ENCODE measurements around the gene PLTP. TPM values are rescaled to one million over a fixed set of nuclear protein-coding genes. Genes with fewer than 3 reads are reported as not detected.
A peak's percentile ranks its signal among the peaks of the same experiment; 100 is the strongest.

PLTP gene, protein sequence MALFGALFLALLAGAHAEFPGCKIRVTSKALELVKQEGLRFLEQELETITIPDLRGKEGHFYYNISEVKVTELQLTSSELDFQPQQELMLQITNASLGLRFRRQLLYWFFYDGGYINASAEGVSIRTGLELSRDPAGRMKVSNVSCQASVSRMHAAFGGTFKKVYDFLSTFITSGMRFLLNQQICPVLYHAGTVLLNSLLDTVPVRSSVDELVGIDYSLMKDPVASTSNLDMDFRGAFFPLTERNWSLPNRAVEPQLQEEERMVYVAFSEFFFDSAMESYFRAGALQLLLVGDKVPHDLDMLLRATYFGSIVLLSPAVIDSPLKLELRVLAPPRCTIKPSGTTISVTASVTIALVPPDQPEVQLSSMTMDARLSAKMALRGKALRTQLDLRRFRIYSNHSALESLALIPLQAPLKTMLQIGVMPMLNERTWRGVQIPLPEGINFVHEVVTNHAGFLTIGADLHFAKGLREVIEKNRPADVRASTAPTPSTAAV
- 10 to 100 TPM in 5 of 6 experiments, 1 to 10 TPM in 1; 9.6 to 70.2 (median 35.6) TPM for total RNA-seq
- long read RNA-seq, transcript PLTP-203 (16 exons, 1,743 nt), result major isoform, 16 of 19 reads
- long read RNA-seq, partial matches to known transcripts, result 3 of 19 reads
- long read RNA-seq, other reads (novel, unspliced or antisense), result 0 of 19 reads

DNA sequence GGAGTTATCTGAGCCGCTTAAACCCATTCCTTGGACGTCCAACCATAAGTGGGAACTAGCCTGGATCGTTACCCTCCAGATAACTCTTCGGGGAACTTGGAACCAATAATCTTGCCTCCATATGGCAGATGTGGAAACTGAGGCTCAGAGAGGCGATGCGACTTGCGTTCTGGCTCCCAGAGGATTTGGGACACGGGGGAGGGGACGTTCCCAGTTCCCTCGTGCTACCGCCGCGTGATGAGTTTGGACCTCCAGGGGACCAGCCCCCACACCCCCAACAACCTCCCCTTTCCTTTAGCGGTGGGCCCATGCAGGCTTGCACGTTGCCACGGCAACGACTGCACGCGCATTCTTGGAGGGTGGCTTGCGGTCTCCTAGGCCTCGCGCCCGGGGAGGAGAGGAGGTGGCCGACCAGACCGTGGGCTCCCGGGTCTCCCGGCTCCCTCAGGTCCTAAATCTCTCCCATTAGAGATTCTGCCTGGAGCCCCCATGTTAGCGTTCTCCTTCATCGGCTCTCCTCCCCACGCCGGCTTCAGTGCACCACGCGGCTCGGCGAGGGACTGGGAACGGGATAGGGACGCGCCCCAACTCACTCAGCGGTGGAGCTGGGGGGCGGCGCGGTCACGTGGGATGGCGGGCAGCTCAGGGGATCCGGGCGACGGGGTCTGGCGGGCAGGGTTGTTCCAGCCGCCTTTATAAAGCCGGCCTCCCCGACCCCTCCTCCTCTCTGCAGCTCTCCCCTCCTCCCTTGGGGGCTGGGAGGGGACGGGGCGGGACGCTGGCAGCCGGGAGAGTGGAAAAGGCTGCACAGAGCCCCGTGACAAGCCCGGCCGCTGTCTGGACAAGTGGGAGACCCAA lies at the start of gene PLTP:
Gene PLTP (minus strand): TSS at position 670 of the 858 bp plus-strand sequence. CDS start 703 bp downstream, outside the sequence.
- peak; percentile 31 to 62 (median 47) for ATAC-seq
- WGBS (ENCODE audit: insufficient coverage, low coverage, low lambda C conversion rate, missing lambda C conversion rate), result 5% methylated on average over 12 of the region's 58 CpGs
- peak in 2 of 3 donors; percentile 69 to 77 for DNase-seq
- H3K36me3 ChIP-seq, result no peaks in the 10 kb centered on the region
- peaks cover 0 to 2% (median 0%) of the 10 kb centered on the region in 4 donors for H3K4me1 ChIP-seq
- peak within 1 kb of the TSS; percentile 20 to 46 (median 22) for H3K4me3 ChIP-seq
- no peaks in the 10 kb centered on the region for H3K9me3 ChIP-seq
- H3K27me3 ChIP-seq, result no peaks in the 10 kb centered on the region
- intact Hi-C loops (cut with DNase I), result no loop called here
- H3K27ac ChIP-seq, result peak within 1 kb of the TSS; percentile 47 to 69 (median 65)
- TF ChIP-seq CTCF (IDR thresholded peaks at IDR 0.05), result no peak
- peak; percentile 64 for TF ChIP-seq POLR2A (IDR thresholded peaks at IDR 0.05)

- H3K36me3 ChIP-seq, result peaks cover 0 to 86% (median 43%) of the 10 kb centered on the region in 4 donors
- intact Hi-C loops (cut with DNase I), result loop anchor here (10.0 kb wide), 4 partner anchors 75 to 165 kb away; partner anchors contain the start of genes DNTTIP1 (in 1 of the 2), SPATA25 (in 1 of the 2), TNNC2 (in 1 of the 2) and UBE2C (in 1 of the 2)
- H3K27ac ChIP-seq, result no peak overlapping the region
- H3K9me3 ChIP-seq, result no peaks in the 10 kb centered on the region
- no peaks in the 10 kb centered on the region for H3K27me3 ChIP-seq
- H3K4me1 ChIP-seq, result no peaks in the 10 kb centered on the region
- no peak overlapping the region for H3K4me3 ChIP-seq
- no peak for TF ChIP-seq POLR2A (IDR thresholded peaks at IDR 0.05)
- no peak for TF ChIP-seq CTCF (IDR thresholded peaks at IDR 0.05)
- WGBS (ENCODE audit: insufficient coverage, low coverage, low lambda C conversion rate, missing lambda C conversion rate), result 100% methylated on average over 3 of the region's 14 CpGs
- ATAC-seq (no peak), DNase-seq (peak in 2 of 3 donors; percentile 21 to 27)
These were observed 48.1 kb upstream of the PLTP start for GRCh38 chr20:45959956-45960630.

- TF ChIP-seq CTCF (IDR thresholded peaks at IDR 0.05) (no peak), POLR2A (IDR thresholded peaks at IDR 0.05) (no peak)
- intact Hi-C loops (cut with DNase I), result loop anchor here in 1 of 2 donors (10.0 kb wide), 1 partner anchor 144 kb away; the partner anchor contains the start of gene UBE2C
- Histone ChIP-seq H3K36me3 (peaks cover 0 to 77% (median 37%) of the 10 kb centered on the region in 4 donors), H3K9me3 (no peaks in the 10 kb centered on the region), H3K27me3 (no peaks in the 10 kb centered on the region), H3K4me1 (no peaks in the 10 kb centered on the region), H3K4me3 (no peak overlapping the region), H3K27ac (no peak overlapping the region)
- WGBS (ENCODE audit: insufficient coverage, low coverage, low lambda C conversion rate, missing lambda C conversion rate), result 60% methylated on average over 3 of the region's 16 CpGs
- ATAC-seq, result no peak
- DNase-seq, result peak in 2 of 3 donors; percentile 32 to 40
These were observed 47.2 kb upstream of the PLTP start for GRCh38 chr20:45959126-45959525.
